Lung (tissue), 12 donors: ENCODE data around the gene ABCA4. TPM values are rescaled to one million over a fixed set of nuclear protein-coding genes. Genes with fewer than 3 reads are reported as not detected.
A peak's percentile ranks its signal among the peaks of the same experiment; 100 is the strongest.

Experiments
- ATAC-seq: fragments of 200-7000 bp; cut with Tn5 transposase; one replicate; pipeline ENCODE4 v1.9.1; 2020; ENCODE audit warnings: moderate number of reproducible peaks; ENCODE audit not compliant: insufficient read depth, low FRiP score
- DNase-seq, 3 donors: peaks; one replicate each; pipeline ENCODE4 v3.0.0-alpha.2; 2013 to 2017
- H3K27ac ChIP-seq, 2 donors: one replicate each; pipeline ENCODE4 v1.5.1; 2013; ENCODE audit warnings: mild to moderate bottlenecking in 2 of 2, moderate library complexity in 2 of 2, control low read depth in 1 of 2, inconsistent platforms in 1 of 2, low read depth in 1 of 2, low read length in 1 of 2
- H3K27me3 ChIP-seq, 3 donors: one replicate each; pipeline ENCODE4 v1.5.1; 2013; ENCODE audit warnings: low read length in 2 of 3; ENCODE audit not compliant: control insufficient read depth in 3 of 3, insufficient read depth in 3 of 3
- H3K36me3 ChIP-seq, 4 donors: one replicate each; pipeline ENCODE4 v1.5.1; 2013; ENCODE audit warnings: low read length in 4 of 4, mild to moderate bottlenecking in 1 of 4, moderate library complexity in 1 of 4; ENCODE audit not compliant: control insufficient read depth in 4 of 4, insufficient read depth in 4 of 4
- H3K4me1 ChIP-seq, 5 donors: one replicate each; pipeline ENCODE4 v1.5.1; 2013; ENCODE audit warnings: low read length in 5 of 5, mild to moderate bottlenecking in 2 of 5, moderate library complexity in 1 of 5; ENCODE audit not compliant: control insufficient read depth in 5 of 5, insufficient read depth in 5 of 5
- H3K4me3 ChIP-seq: one replicate; pipeline ENCODE4 v1.5.1; 2013; ENCODE audit warnings: mild to moderate bottlenecking, control low read depth, moderate library complexity
- H3K9ac ChIP-seq, 2 donors: one replicate each; pipeline ENCODE4 v1.5.1; 2013; ENCODE audit warnings: low read length in 2 of 2, control low read depth in 1 of 2; ENCODE audit not compliant: insufficient read depth in 1 of 2
- H3K9me3 ChIP-seq, 4 donors: one replicate each; pipeline ENCODE4 v1.5.1; 2013; ENCODE audit warnings: low read length in 3 of 4, mild to moderate bottlenecking in 1 of 4, moderate library complexity in 1 of 4; ENCODE audit not compliant: control insufficient read depth in 4 of 4, insufficient read depth in 3 of 4
- CTCF ChIP-seq: IDR thresholded peaks from 2 replicates; pipeline ENCODE4 v1.5.1; 2012; ENCODE audit warnings: mild to moderate bottlenecking; ENCODE audit errors: control extremely low read depth, extremely low read depth
- WGBS, 2 donors: extraction: QIAGEN DNeasy Blood & Tissue Kit; methylation state at CpG; one replicate each; pipeline ENCODE4 v1.1.7; 2013; 5-methylcytosine and 5-hydroxymethylcytosine counted together
- polyA plus RNA-seq, 2 donors: library from polyadenylated mRNA; stranded (reverse); fragments of 200-250 nt; gene quantifications; one replicate each; pipeline ENCODE4 v1.2.1, GENCODE V29; 2013
- total RNA-seq, 2 donors: library from RNA; depleted of rRNA in 1 of 2; stranded (reverse); fragments of >200 nt in 1 of 2; gene quantifications; one replicate each; pipeline ENCODE4 v1.2.1, GENCODE V29; 2014 to 2021
- donor health status: control.
- donor health status: control.
- donor health status: Bipolar disorder and iron deficiency.
- donor health status: healthy.
- donor health status: DM: yes; HTN: yes; CAD: no.

Gene ABCA4
- total and polyA plus RNA-seq, 4 donors = 0.21 to 1.0 (median 0.67) TPM

DNA sequence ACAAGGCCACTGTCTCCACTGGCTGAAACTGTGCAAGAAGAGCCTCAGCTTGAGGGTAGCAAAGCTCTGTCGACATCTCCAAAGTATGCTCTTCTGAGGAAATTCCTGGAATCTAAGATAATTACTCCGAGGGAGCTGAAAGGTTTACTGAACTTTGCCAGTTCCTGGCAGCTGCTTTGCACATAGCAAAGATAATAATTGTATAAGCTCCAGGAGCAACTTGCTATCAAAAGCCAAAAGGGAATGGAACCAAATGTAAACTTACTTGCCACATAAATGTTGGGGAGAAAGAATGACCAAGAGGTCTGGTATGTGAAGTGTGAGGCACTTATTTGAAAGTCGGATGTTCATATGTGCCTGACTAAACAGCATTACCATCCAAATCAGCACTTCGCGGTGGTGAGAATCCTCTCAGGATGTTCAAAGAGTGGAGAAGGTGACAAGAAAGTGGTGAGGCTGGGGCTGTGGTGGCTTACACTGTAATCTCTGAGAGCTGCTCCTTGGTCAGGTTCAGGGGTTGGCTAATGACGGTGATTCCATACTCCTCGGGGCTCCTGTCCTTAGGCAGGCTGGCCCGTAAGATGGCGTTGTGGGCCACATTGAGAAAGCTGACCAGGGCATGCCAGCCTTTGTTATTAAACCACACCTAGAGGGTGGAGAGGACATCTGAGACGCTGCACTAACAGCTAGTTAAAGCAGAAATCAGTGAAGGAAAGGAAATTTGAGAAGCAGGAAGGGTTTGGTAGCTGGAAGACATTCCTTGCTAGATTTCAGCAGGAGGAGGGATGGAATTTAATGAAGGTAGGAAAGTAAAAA, 100.0 kb downstream of the ABCA4 start:
- H3K36me3 ChIP-seq = no peaks in the 10 kb centered on the region
- DNase-seq = peak; percentile 51 to 79 (median 75)
- ATAC-seq = peak; percentile 48
- peaks cover 0 to 29% (median 4%) of the 10 kb centered on the region in 5 donors for H3K4me1 ChIP-seq
- no peak overlapping the region for H3K4me3 ChIP-seq
- 60 to 80% methylated on average over 10 of the region's 10 CpGs for WGBS, 2 donors
- peak overlapping the region in 1 of 2 donors; percentile 75 for H3K27ac ChIP-seq
- no peak overlapping the region for H3K9ac ChIP-seq
- peaks cover 0 to 5% (median 0%) of the 10 kb centered on the region in 3 donors for H3K27me3 ChIP-seq
- no peaks in the 10 kb centered on the region for H3K9me3 ChIP-seq
- TF ChIP-seq CTCF = no peak

DNA sequence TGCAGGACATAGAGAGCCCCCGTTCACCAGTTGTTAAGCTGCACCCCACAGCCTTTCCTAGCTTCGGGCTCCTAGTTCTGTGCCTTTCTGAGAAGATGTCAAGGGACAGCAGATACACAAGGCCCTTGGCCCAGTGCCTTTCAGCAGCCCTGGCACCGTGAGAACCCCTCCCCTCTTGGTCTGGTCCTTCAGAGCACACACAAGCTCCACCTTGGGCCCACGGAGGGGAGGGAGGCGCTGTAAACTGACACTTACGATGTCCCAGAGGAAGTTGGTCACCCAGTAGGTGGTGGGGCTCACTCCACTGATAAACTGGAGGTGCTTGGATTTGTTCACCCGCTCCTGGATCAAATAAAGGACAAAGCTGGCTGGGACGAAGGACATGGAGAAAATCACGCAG, 101.6 kb downstream of the ABCA4 start:
- 89 to 90% methylated on average over 9 of the region's 9 CpGs for WGBS, 2 donors
- ATAC-seq = no peak
- Histone ChIP-seq H3K9me3 (no peaks in the 10 kb centered on the region), H3K9ac (no peak overlapping the region), H3K4me1 (peaks cover 0 to 29% (median 4%) of the 10 kb centered on the region in 5 donors), H3K36me3 (no peaks in the 10 kb centered on the region), H3K27me3 (no peaks in the 10 kb centered on the region), H3K27ac (no peak overlapping the region), H3K4me3 (no peak overlapping the region)
- TF ChIP-seq CTCF = no peak
- no peak for DNase-seq

GRCh38 chr1:94017155-94017829, 103.7 kb downstream of the ABCA4 start:
- H3K27ac ChIP-seq = no peak overlapping the region
- no peak for ATAC-seq
- H3K27me3 ChIP-seq = no peaks in the 10 kb centered on the region
- WGBS, 2 donors = 30 to 46% methylated on average over 6 of the region's 6 CpGs
- DNase-seq = peak; percentile 51 to 80 (median 65)
- no peaks in the 10 kb centered on the region for H3K36me3 ChIP-seq
- TF ChIP-seq CTCF = no peak
- peaks cover 0 to 29% (median 4%) of the 10 kb centered on the region in 5 donors for H3K4me1 ChIP-seq
- H3K9ac ChIP-seq = no peak overlapping the region
- H3K4me3 ChIP-seq = no peak overlapping the region
- no peaks in the 10 kb centered on the region for H3K9me3 ChIP-seq
